Measurements from ENCODE around the gene PREX1.
"Not testable (repeated sequence)": the region's sequence is repeated elsewhere in the genome, so short reads cannot be mapped to it uniquely, and the experiment has no call there.

The PREX1 gene

GRCh38 chr20:48766205-48766604 is 61.6 kb downstream of the PREX1 start:
- no peak for DNase-seq
- H3K4me3 Mint-ChIP-seq = no peak overlapping the region
- H3K9me3 Mint-ChIP-seq = peaks cover 2% of the 10 kb centered on the region
- H3K27me3 Mint-ChIP-seq = no peaks in the 10 kb centered on the region
- H3K4me1 Mint-ChIP-seq (ENCODE audit: low read depth) = peaks cover 91% of the 10 kb centered on the region
- H3K36me3 Mint-ChIP-seq (ENCODE audit: low read depth) = peaks cover 34% of the 10 kb centered on the region
- H3K27ac Mint-ChIP-seq = peak overlapping the region; percentile 86

DNA sequence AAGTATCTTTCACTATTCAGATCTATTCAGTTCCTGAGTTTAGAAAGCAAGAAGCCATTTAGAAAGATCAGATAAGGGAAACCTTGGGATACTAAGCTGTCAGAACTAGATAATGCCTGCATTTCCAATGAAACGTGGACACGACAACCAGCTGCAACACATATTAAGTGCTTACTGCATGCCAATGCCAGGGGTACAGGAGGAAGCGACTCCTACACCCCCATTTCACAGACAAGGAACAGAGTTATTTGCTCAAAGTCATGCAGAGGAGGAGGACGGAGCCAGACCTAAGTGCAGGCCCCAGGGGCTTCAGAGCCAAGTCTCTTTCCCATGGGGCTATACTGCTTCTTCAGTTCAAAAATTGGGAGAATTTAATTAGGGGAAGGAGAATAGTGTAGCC is 62.4 kb downstream of the PREX1 start:
- Mint-ChIP-seq H3K27ac (peak overlapping the region; percentile 62), H3K9me3 (peaks cover 2% of the 10 kb centered on the region), H3K36me3 (ENCODE audit: low read depth) (peaks cover 35% of the 10 kb centered on the region), H3K27me3 (no peaks in the 10 kb centered on the region), H3K4me3 (no peak overlapping the region), H3K4me1 (ENCODE audit: low read depth) (peaks cover 91% of the 10 kb centered on the region)
- DNase-seq = no peak

- Mint-ChIP-seq H3K36me3 (ENCODE audit: low read depth) (peaks cover 33% of the 10 kb centered on the region), H3K4me1 (ENCODE audit: low read depth) (peaks cover 90% of the 10 kb centered on the region), H3K4me3 (no peak overlapping the region), H3K9me3 (peaks cover 2% of the 10 kb centered on the region), H3K27ac (peak overlapping the region; percentile 66), H3K27me3 (no peaks in the 10 kb centered on the region)
- no peak for DNase-seq
These were observed 64.4 kb downstream of the PREX1 start for GRCh38 chr20:48763216-48763914.

- peak overlapping the region; percentile 96 for H3K27ac Mint-ChIP-seq
- H3K27me3 Mint-ChIP-seq = no peaks in the 10 kb centered on the region
- DNase-seq = no peak
- peaks cover 90% of the 10 kb centered on the region for H3K4me1 Mint-ChIP-seq (ENCODE audit: low read depth)
- H3K36me3 Mint-ChIP-seq (ENCODE audit: low read depth) = peaks cover 39% of the 10 kb centered on the region
- no peak overlapping the region for H3K4me3 Mint-ChIP-seq
- peaks cover 5% of the 10 kb centered on the region for H3K9me3 Mint-ChIP-seq
These were observed 65.9 kb downstream of the PREX1 start for GRCh38 chr20:48761874-48762273.

GRCh38 chr20:48761023-48761785 is 66.6 kb downstream of the PREX1 start:
- peaks cover 42% of the 10 kb centered on the region for H3K36me3 Mint-ChIP-seq (ENCODE audit: low read depth)
- H3K27me3 Mint-ChIP-seq = no peaks in the 10 kb centered on the region
- no peak for DNase-seq
- peak overlapping the region; percentile 51 for H3K4me3 Mint-ChIP-seq
- peaks cover 8% of the 10 kb centered on the region for H3K9me3 Mint-ChIP-seq
- peak overlapping the region; percentile 96 for H3K27ac Mint-ChIP-seq
- H3K4me1 Mint-ChIP-seq (ENCODE audit: low read depth) = peaks cover 90% of the 10 kb centered on the region

DNA sequence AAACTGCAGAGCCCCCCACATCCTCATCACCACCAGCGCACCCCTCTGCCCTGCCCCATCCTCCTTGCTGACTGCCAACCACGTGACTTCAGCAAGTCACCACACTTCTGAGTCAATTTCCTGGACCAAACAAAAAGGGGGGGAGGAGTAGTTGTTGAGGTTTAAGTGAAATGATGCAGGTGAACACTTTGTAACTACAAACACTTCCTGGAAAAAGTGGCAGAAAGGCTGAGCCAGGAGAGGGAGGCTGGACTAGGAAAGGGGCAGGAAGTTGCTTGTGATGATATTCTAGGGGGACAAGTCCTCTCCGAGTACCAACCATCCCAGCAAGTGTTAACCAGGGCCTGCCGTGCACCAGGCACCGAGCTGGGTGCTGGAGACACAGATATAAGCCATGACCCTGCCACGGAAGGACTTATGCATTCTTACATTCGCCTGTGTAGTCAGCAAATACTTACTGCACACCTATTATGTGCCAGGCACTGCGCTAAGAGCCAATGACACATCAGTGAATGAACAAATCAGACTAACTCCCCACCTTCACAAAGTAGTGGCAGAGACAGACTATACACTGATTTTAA is 67.3 kb downstream of the PREX1 start:
- peaks cover 49% of the 10 kb centered on the region for H3K36me3 Mint-ChIP-seq (ENCODE audit: low read depth)
- H3K27ac Mint-ChIP-seq = peak overlapping the region; percentile 96
- peak overlapping the region; percentile 51 for H3K4me3 Mint-ChIP-seq

DNA sequence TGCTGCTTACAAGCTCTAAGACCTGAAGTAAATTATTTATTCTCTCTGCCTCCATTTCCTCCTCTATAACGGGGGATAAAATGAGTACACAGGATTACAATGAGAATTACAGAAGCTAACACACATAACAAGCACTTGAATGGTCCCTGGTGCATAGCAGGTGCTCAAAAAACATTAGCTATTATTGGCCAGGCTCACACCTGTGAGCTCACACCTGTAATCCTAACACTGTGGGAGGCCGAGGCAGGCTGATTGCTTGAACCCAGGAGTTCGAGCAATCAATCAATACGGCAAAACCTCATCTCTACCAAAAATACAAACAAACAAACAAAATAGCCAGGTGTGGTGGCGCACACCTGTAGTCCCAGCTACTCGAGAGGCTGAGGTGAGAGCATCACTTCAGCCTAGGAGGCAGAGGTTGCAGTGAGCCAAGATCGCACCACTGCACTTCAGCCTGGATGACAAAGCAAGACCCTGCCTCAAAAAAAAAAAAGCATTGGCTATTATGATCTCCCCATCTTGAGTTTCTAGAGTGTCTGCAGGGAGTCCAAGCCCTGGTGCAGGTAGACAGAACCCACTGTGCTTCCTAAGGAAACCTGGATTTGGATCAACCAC is 68.1 kb downstream of the PREX1 start:
- peaks cover 83% of the 10 kb centered on the region for H3K4me1 Mint-ChIP-seq (ENCODE audit: low read depth)
- H3K27me3 Mint-ChIP-seq = no peaks in the 10 kb centered on the region
- DNase-seq = no peak
- H3K36me3 Mint-ChIP-seq (ENCODE audit: low read depth) = peaks cover 51% of the 10 kb centered on the region
- H3K4me3 Mint-ChIP-seq = peak overlapping the region; percentile 51
- H3K9me3 Mint-ChIP-seq = peaks cover 13% of the 10 kb centered on the region
- peak overlapping the region; percentile 96 for H3K27ac Mint-ChIP-seq

More for the DNA sequence above, 67.3 kb downstream of the PREX1 start:
- DNase-seq = peak; percentile 79
- H3K27me3 Mint-ChIP-seq = no peaks in the 10 kb centered on the region
- H3K9me3 Mint-ChIP-seq = peaks cover 9% of the 10 kb centered on the region
- peaks cover 87% of the 10 kb centered on the region for H3K4me1 Mint-ChIP-seq (ENCODE audit: low read depth)

GRCh38 chr20:48758206-48758820 is 69.5 kb downstream of the PREX1 start:
- Mint-ChIP-seq H3K27me3 (no peaks in the 10 kb centered on the region), H3K4me3 (peak overlapping the region; percentile 18), H3K36me3 (ENCODE audit: low read depth) (peaks cover 51% of the 10 kb centered on the region), H3K27ac (peak overlapping the region; percentile 96), H3K4me1 (ENCODE audit: low read depth) (peaks cover 81% of the 10 kb centered on the region), H3K9me3 (peaks cover 13% of the 10 kb centered on the region)
- DNase-seq = no peak

- Mint-ChIP-seq H3K9me3 (peaks cover 13% of the 10 kb centered on the region), H3K36me3 (ENCODE audit: low read depth) (peaks cover 50% of the 10 kb centered on the region), H3K4me3 (peak overlapping the region; percentile 28)
These were observed 71.0 kb downstream of the PREX1 start for GRCh38 chr20:48756774-48757173.

DNA sequence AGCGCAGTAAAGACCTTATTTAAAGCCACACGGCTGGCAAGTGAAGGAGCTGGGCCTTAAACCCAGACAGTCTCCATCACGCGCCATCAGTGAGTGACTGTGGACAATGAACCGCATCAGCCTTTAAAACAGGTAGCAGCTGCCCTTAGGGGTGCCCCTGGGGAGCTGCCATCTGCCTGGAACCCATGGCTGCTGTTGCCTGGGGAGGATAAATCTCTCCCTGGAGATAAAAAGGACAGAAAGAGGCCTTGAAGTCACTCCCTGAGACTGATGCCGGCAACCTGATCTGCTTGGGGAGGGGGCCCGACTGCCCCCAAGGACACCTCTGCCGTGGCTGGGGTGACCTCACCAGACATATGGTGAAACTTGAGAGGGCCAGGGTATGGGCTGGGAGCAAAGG is 73.5 kb downstream of the PREX1 start:
- no peaks in the 10 kb centered on the region for H3K27me3 Mint-ChIP-seq
- H3K4me1 Mint-ChIP-seq (ENCODE audit: low read depth) = peaks cover 84% of the 10 kb centered on the region
- H3K36me3 Mint-ChIP-seq (ENCODE audit: low read depth) = peaks cover 56% of the 10 kb centered on the region
- H3K4me3 Mint-ChIP-seq = no peak overlapping the region
- no peak for DNase-seq
- no peak overlapping the region for H3K27ac Mint-ChIP-seq
- H3K9me3 Mint-ChIP-seq = peaks cover 13% of the 10 kb centered on the region

More at GRCh38 chr20:48756774-48757173, 71.0 kb downstream of the PREX1 start:
- DNase-seq, H3K27me3 Mint-ChIP-seq: not testable (repeated sequence)
- Mint-ChIP-seq H3K4me1 (ENCODE audit: low read depth) (peaks cover 84% of the 10 kb centered on the region), H3K27ac (peak overlapping the region; percentile 96)

- no peak overlapping the region for H3K4me3 Mint-ChIP-seq
- no peak for DNase-seq
- peaks cover 84% of the 10 kb centered on the region for H3K4me1 Mint-ChIP-seq (ENCODE audit: low read depth)
- H3K27me3 Mint-ChIP-seq = no peaks in the 10 kb centered on the region
- H3K36me3 Mint-ChIP-seq (ENCODE audit: low read depth) = peaks cover 62% of the 10 kb centered on the region
- H3K9me3 Mint-ChIP-seq = peaks cover 13% of the 10 kb centered on the region
- peak overlapping the region; percentile 12 for H3K27ac Mint-ChIP-seq
These were observed 74.8 kb downstream of the PREX1 start for GRCh38 chr20:48752963-48753362.

DNA sequence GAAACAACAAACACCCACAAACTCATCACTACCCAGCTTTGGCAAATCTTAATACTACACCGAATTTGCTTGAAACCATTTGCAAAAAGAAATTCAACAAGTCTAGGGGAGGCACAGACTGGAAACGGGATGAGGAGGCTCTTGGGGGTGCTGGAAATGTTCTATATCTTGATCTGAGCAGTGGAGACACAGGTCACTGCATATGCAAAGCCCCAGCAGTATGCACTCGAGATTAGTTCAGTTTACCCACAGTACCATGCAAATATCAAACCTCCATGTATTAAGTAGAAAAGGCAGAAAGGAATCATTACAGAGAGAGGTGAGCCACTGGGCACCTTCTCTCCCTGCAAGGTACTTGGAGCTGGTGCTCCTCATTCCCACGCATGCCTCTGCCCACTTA is 75.9 kb downstream of the PREX1 start:
- peaks cover 10% of the 10 kb centered on the region for H3K9me3 Mint-ChIP-seq
- H3K36me3 Mint-ChIP-seq (ENCODE audit: low read depth) = peaks cover 52% of the 10 kb centered on the region
- DNase-seq = no peak
- peak overlapping the region; percentile 81 for H3K27ac Mint-ChIP-seq
- H3K4me3 Mint-ChIP-seq = peak overlapping the region; percentile 6
- no peaks in the 10 kb centered on the region for H3K27me3 Mint-ChIP-seq
- peaks cover 78% of the 10 kb centered on the region for H3K4me1 Mint-ChIP-seq (ENCODE audit: low read depth)

DNA sequence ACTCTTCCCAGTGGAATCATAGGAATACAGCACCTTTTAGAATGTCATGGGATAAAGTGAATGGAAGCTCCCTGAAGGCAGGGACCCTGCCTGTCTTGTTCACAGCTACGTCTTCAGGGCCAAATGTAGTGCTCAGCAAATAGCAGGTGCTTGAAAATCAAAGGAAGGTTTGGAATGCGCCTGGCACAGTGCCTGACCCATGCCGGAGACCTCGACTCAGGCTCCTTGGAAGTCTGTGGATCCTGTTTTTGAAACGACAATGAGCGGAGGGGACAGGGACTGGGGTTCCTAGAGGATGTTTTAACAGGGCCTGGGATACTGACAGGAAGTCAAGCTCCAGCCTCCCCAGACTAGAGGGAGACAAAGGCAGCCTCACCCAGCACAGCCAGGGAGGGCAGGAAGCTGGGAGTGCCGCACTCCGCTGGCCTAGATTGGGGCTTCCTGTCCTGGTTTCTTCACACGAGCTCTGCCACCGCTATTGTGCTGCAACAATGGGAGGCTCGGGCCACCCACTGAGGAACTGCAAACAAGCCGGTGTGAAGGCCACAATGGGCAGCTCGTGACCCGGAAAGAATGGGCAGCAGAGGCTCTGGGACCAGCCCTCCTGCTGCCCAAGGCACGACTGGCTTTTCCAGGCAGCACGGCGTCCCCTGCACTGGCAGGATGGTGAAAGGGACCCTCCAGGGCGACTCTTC is 76.7 kb downstream of the PREX1 start:
- Mint-ChIP-seq H3K27ac (peak overlapping the region; percentile 81), H3K4me3 (peak overlapping the region; percentile 6), H3K27me3 (no peaks in the 10 kb centered on the region), H3K9me3 (peaks cover 8% of the 10 kb centered on the region), H3K4me1 (ENCODE audit: low read depth) (peaks cover 72% of the 10 kb centered on the region), H3K36me3 (ENCODE audit: low read depth) (peaks cover 47% of the 10 kb centered on the region)
- DNase-seq = peak; percentile 65

DNA sequence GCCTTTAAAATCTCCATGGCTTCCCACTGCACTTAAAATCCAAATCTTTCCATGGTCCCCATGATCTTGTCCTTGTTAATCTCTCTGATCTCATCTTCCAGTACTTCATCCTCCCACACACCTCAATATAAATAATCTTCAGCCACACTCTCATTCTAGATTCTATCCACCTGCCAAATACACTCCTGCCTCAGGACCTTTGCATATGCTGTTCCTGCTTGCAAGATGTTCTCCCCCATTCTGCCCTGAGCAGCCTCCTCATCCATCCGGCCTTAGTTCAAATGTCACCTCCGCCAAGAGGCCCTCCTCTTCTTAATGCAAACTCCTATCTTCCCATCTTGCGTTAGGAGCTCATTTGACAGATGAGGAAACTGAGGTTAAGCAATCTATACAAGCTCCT is 77.4 kb downstream of the PREX1 start:
- Mint-ChIP-seq H3K27me3 (no peaks in the 10 kb centered on the region), H3K4me1 (ENCODE audit: low read depth) (peaks cover 70% of the 10 kb centered on the region), H3K4me3 (no peak overlapping the region), H3K9me3 (peaks cover 5% of the 10 kb centered on the region), H3K27ac (peak overlapping the region; percentile 81), H3K36me3 (ENCODE audit: low read depth) (peaks cover 43% of the 10 kb centered on the region)
- no peak for DNase-seq
